ENCODE data around the gene APOL1. TPM values are rescaled to one million over a fixed set of nuclear protein-coding genes. Genes with fewer than 3 reads are reported as not detected.

APOL1 gene
- total RNA-seq, 1 donor from 2014 or later = not detected

GRCh38 chr22:36284171-36284571 lies 31.2 kb downstream of the APOL1 start:
- Histone ChIP-seq H3K9ac (no peak overlapping the region), H2AFZ (replicated peaks) (no peak overlapping the region), H3K79me2 (ENCODE audit: low read depth) (no peaks in the 10 kb centered on the region), H3K27me3 (no peaks in the 10 kb centered on the region), H3K4me1 (peaks cover 3% of the 10 kb centered on the region), H3K36me3 (no peaks in the 10 kb centered on the region), H3K4me3 (no peak overlapping the region), H4K20me1 (ENCODE audit: low read depth) (peaks cover 3% of the 10 kb centered on the region), H3K27ac (no peak overlapping the region), H3F3A (ENCODE audit: low read depth) (peaks cover 12% of the 10 kb centered on the region), H3K9me3 (ENCODE audit: low read depth) (no peaks in the 10 kb centered on the region), H3K4me2 (no peak overlapping the region)
- TF ChIP-seq CTCF (IDR thresholded peaks at IDR 0.05) = no peak
- no peak overlapping the region for H3K27ac Mint-ChIP-seq
- H3K4me1 Mint-ChIP-seq = peaks cover 10% of the 10 kb centered on the region
- peaks cover 2% of the 10 kb centered on the region for H3K27me3 Mint-ChIP-seq (ENCODE audit: insufficient read depth, low read depth)
- no peaks in the 10 kb centered on the region for H3K9me3 Mint-ChIP-seq
- H3K4me3 Mint-ChIP-seq = no peak overlapping the region
- H3K36me3 Mint-ChIP-seq = peaks cover 32% of the 10 kb centered on the region
- no peak for DNase-seq (ENCODE audit: low spot score)

GRCh38 chr22:36285017-36285416 lies 32.1 kb downstream of the APOL1 start:
- peaks cover 10% of the 10 kb centered on the region for H3F3A ChIP-seq (ENCODE audit: low read depth)
- H3K79me2 ChIP-seq (ENCODE audit: low read depth) = no peaks in the 10 kb centered on the region
- Mint-ChIP-seq H3K36me3 (peaks cover 34% of the 10 kb centered on the region), H3K27me3 (ENCODE audit: insufficient read depth, low read depth) (peaks cover 2% of the 10 kb centered on the region), H3K27ac (no peak overlapping the region), H3K9me3 (peaks cover 4% of the 10 kb centered on the region), H3K4me1 (peaks cover 10% of the 10 kb centered on the region), H3K4me3 (no peak overlapping the region)
- H3K4me3 ChIP-seq = no peak overlapping the region
- no peak overlapping the region for H2AFZ ChIP-seq (replicated peaks)
- H4K20me1 ChIP-seq (ENCODE audit: low read depth) = peaks cover 3% of the 10 kb centered on the region
- H3K4me2 ChIP-seq = no peak overlapping the region
- H3K4me1 ChIP-seq = peaks cover 3% of the 10 kb centered on the region
- no peak overlapping the region for H3K27ac ChIP-seq
- H3K27me3 ChIP-seq = no peaks in the 10 kb centered on the region
- TF ChIP-seq EZH2 (IDR thresholded peaks at IDR 0.05) (no peak), CTCF (IDR thresholded peaks at IDR 0.05) (no peak), EZH2phosphoT487 (IDR thresholded peaks at IDR 0.05) (no peak)
- H3K36me3 ChIP-seq = no peaks in the 10 kb centered on the region
- no peak for DNase-seq (ENCODE audit: low spot score)
- no peak overlapping the region for H3K9ac ChIP-seq
- H3K9me3 ChIP-seq (ENCODE audit: low read depth) = no peaks in the 10 kb centered on the region

DNA sequence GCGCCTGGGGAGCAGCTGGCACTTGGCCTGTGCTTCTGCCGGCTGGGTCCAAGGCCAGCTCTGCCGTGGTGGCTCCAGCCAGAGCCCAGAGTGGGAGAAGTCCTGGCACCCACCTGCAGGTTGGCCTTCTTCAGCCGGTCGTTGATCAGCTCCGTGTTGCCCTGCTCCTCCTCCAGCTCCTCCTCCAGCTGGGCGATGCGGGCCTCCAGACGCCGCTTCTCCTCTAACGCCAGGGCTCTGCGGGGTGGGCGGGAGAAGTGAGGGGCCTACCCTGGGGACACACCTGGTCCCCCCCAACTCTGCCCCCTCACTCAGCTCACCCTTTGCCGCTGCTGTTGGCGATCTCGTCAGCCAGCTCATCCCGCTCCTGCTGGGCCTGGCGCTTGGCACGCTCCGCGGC lies 32.6 kb downstream of the APOL1 start:
- Mint-ChIP-seq H3K36me3 (peaks cover 32% of the 10 kb centered on the region), H3K4me1 (peaks cover 10% of the 10 kb centered on the region), H3K9me3 (peaks cover 4% of the 10 kb centered on the region), H3K4me3 (no peak overlapping the region), H3K27ac (no peak overlapping the region), H3K27me3 (ENCODE audit: insufficient read depth, low read depth) (peaks cover 2% of the 10 kb centered on the region)
- no peak for DNase-seq (ENCODE audit: low spot score)
- Histone ChIP-seq H3F3A (ENCODE audit: low read depth) (peaks cover 10% of the 10 kb centered on the region), H3K27ac (no peak overlapping the region), H3K27me3 (no peaks in the 10 kb centered on the region), H3K9ac (no peak overlapping the region), H4K20me1 (ENCODE audit: low read depth) (peaks cover 3% of the 10 kb centered on the region), H2AFZ (replicated peaks) (no peak overlapping the region), H3K4me2 (no peak overlapping the region), H3K9me3 (ENCODE audit: low read depth) (no peaks in the 10 kb centered on the region), H3K4me1 (peaks cover 3% of the 10 kb centered on the region), H3K4me3 (no peak overlapping the region), H3K79me2 (ENCODE audit: low read depth) (no peaks in the 10 kb centered on the region), H3K36me3 (no peaks in the 10 kb centered on the region)
- no peak for TF ChIP-seq EZH2phosphoT487 (IDR thresholded peaks at IDR 0.05)
- TF ChIP-seq EZH2 (IDR thresholded peaks at IDR 0.05) = no peak
- no peak for TF ChIP-seq CTCF (IDR thresholded peaks at IDR 0.05)

Measured in neural progenitor cell (in vitro differentiated cells).